Peyer's patch (tissue), 4 donors: ENCODE measurements around the gene C2CD4C.

Experiments
- POLR2A ChIP-seq, 2 donors: fragments of 450-650 bp; IDR thresholded peaks; one replicate each; pipeline ENCODE4 v1.5.1; 2017; ENCODE audit warnings: antibody characterized with exemption in 2 of 2, mild to moderate bottlenecking in 2 of 2, moderate library complexity in 2 of 2
- TF ChIP-seq, protein P1 (sequence below), 6 experiments: fragments of 450-650 bp in 4 of 6; fragments of 200-600 bp in 2 of 6; sonication (generic) in 1 of 6; IDR thresholded peaks; one replicate each; pipeline ENCODE4 v1.5.1; 2017 to 2019; ENCODE audit warnings: antibody characterized with exemption in 6 of 6, mild to moderate bottlenecking in 3 of 6, moderate library complexity in 1 of 6

GRCh38 chr19:379796-380195 is 29.2 kb downstream of the C2CD4C start:
- TF ChIP-seq, protein P1, sequence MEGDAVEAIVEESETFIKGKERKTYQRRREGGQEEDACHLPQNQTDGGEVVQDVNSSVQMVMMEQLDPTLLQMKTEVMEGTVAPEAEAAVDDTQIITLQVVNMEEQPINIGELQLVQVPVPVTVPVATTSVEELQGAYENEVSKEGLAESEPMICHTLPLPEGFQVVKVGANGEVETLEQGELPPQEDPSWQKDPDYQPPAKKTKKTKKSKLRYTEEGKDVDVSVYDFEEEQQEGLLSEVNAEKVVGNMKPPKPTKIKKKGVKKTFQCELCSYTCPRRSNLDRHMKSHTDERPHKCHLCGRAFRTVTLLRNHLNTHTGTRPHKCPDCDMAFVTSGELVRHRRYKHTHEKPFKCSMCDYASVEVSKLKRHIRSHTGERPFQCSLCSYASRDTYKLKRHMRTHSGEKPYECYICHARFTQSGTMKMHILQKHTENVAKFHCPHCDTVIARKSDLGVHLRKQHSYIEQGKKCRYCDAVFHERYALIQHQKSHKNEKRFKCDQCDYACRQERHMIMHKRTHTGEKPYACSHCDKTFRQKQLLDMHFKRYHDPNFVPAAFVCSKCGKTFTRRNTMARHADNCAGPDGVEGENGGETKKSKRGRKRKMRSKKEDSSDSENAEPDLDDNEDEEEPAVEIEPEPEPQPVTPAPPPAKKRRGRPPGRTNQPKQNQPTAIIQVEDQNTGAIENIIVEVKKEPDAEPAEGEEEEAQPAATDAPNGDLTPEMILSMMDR (IDR thresholded peaks at IDR 0.05) = no peak
- no peak for TF ChIP-seq POLR2A (IDR thresholded peaks at IDR 0.05)
